Measurements from ENCODE around the gene AKAP8. TPM values are rescaled to one million over a fixed set of nuclear protein-coding genes. Genes with fewer than 3 reads are reported as not detected.
"Not testable (repeated sequence)": the region's sequence is repeated elsewhere in the genome, so short reads cannot be mapped to it uniquely, and the experiment has no call there.

Gene AKAP8
- polyA plus RNA-seq, 3 donors, result 22.7 to 25.0 (median 24.9) TPM

GRCh38 chr19:15337202-15337601, 42.4 kb downstream of the AKAP8 start:
- no peak for DNase-seq (ENCODE audit: low read depth in 3 of 3, low spot score in 2 of 3)

- DNase-seq (ENCODE audit: low read depth in 3 of 3, low spot score in 2 of 3), result not testable (repeated sequence)
These were observed 43.6 kb downstream of the AKAP8 start for GRCh38 chr19:15335992-15336391.

GRCh38 chr19:15332311-15332996, 47.1 kb downstream of the AKAP8 start, which contains the start of gene BRD4:
Gene BRD4, minus strand, starts transcription at chr19:15332539. Its CDS starts 59,440 bp downstream, at chr19:15273099.
- DNase-seq (ENCODE audit: low read depth in 3 of 3, low spot score in 2 of 3), result no peak

- no peak for DNase-seq (ENCODE audit: low read depth in 3 of 3, low spot score in 2 of 3)
These were observed 47.9 kb downstream of the AKAP8 start for GRCh38 chr19:15331419-15332310.

GRCh38 chr19:15330801-15331418, 48.7 kb downstream of the AKAP8 start:
- DNase-seq (ENCODE audit: low read depth in 3 of 3, low spot score in 2 of 3), result no peak

GRCh38 chr19:15328312-15328711, 51.3 kb downstream of the AKAP8 start:
- no peak for DNase-seq (ENCODE audit: low read depth in 3 of 3, low spot score in 2 of 3)

- no peak for DNase-seq (ENCODE audit: low read depth in 3 of 3, low spot score in 2 of 3)
These were observed 54.6 kb downstream of the AKAP8 start for GRCh38 chr19:15324791-15325519.

- no peak for DNase-seq (ENCODE audit: low read depth in 3 of 3, low spot score in 2 of 3)
These were observed 55.9 kb downstream of the AKAP8 start for GRCh38 chr19:15323496-15324235.

GRCh38 chr19:15321739-15322138, 57.8 kb downstream of the AKAP8 start:
- DNase-seq (ENCODE audit: low read depth in 3 of 3, low spot score in 2 of 3), result no peak

- no peak for DNase-seq (ENCODE audit: low read depth in 3 of 3, low spot score in 2 of 3)
These were observed 59.5 kb downstream of the AKAP8 start for GRCh38 chr19:15320116-15320515.

- no peak for DNase-seq (ENCODE audit: low read depth in 3 of 3, low spot score in 2 of 3)
These were observed 61.3 kb downstream of the AKAP8 start for GRCh38 chr19:15318241-15318691.

- no peak for DNase-seq (ENCODE audit: low read depth in 3 of 3, low spot score in 2 of 3)
These were observed 62.1 kb downstream of the AKAP8 start for GRCh38 chr19:15317392-15318071.

- DNase-seq (ENCODE audit: low read depth in 3 of 3, low spot score in 2 of 3), result no peak
These were observed 63.1 kb downstream of the AKAP8 start for GRCh38 chr19:15316498-15316897.

- DNase-seq (ENCODE audit: low read depth in 3 of 3, low spot score in 2 of 3), result no peak
These were observed 64.5 kb downstream of the AKAP8 start for GRCh38 chr19:15315101-15315500.

- no peak for DNase-seq (ENCODE audit: low read depth in 3 of 3, low spot score in 2 of 3)
These were observed 65.8 kb downstream of the AKAP8 start for GRCh38 chr19:15313649-15314279.

GRCh38 chr19:15307169-15307568, 72.4 kb downstream of the AKAP8 start:
- no peak for DNase-seq (ENCODE audit: low read depth in 3 of 3, low spot score in 2 of 3)

- DNase-seq (ENCODE audit: low read depth in 3 of 3, low spot score in 2 of 3), result no peak
These were observed 73.8 kb downstream of the AKAP8 start for GRCh38 chr19:15305582-15306334.

GRCh38 chr19:15304140-15304705, 75.4 kb downstream of the AKAP8 start:
- no peak for DNase-seq (ENCODE audit: low read depth in 3 of 3, low spot score in 2 of 3)
